Inflammatory macrophage treated with lipopolysaccharide for 1 hour (primary cell): ENCODE data around the gene DPP8.

Source experiments
- DNase-seq, 2 donors: peaks; one replicate each; pipeline ENCODE4 v3.0.0-alpha.2; 2020 to 2022

Gene DPP8

DNA sequence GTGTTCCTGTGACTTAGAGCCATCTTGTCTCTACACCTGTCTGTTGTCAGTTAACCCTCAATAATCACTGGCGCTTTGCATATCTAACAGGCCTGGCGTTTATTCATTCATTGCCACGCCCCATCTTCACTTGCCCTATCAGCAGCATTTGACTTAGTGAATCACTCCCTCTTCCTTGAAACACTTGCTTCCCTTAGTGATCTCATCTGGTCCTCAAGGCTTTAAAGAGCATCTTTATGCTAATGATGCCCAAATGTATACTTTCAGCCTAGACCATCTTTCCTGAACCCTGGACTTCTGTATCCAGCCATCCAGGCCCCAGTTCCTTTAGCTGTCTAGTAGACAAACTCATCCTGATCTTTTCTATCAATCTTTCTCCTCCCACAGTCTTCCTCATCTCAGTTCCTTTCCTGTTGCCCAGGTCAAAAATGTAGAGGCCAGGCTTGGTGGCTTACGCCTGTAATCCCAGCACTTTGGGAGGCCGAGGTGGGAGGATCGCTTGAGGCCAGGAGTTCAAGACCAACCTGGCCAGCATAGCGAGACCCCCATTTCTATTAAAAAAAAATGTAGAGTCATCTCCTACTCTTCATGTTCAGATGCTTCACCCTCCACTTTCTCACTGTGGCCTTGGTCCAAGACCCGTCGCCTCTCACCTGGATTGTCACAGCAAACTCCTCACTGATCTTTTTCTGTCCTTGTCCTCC is 93.4 kb downstream of the DPP8 start:
- DNase-seq = no peak

DNA sequence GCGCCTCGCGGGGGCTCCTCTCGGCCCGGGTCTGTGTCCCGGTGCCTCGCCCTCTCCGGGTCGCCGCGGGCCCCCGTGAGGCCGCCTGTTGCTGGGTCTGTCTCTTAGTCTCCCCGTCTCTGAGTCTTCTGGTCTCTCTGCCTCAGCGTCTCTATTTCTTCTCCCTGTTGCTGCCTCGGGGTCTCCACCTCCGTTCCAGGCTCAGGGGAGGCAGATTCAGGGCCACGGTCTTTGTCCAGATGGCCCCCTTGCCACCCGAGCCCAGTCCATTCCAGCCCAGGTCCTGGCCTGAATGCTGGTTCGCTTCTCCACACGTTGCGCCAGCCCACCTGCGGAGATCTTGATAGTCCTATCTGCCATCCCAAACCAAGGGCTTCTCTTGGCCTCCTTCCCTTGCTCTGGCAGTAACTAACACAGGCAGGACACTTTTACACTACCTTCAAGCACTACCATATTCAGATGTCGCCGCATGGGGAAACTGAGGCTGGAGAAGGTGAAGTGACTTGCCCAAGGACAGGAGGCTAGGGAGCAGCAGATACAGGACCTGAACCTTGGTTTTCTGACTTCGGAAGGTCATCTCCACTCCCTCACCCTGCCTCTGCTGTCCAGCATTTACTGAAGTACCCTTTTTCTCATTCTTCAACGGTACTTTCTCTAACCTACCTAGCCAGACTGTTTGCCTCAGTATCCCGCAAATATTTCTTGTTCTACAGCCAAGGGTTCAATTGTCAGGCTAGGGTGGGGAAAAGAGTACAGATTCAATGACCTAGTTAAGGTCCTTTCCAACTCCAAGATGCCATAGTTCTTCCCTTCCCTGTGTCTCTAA is 94.1 kb downstream of the DPP8 start:
- no peak for DNase-seq

- peak; percentile 14 to 47 for DNase-seq
Observed at GRCh38 chr15:65421360-65422215, 95.9 kb downstream of the DPP8 start.

DNA sequence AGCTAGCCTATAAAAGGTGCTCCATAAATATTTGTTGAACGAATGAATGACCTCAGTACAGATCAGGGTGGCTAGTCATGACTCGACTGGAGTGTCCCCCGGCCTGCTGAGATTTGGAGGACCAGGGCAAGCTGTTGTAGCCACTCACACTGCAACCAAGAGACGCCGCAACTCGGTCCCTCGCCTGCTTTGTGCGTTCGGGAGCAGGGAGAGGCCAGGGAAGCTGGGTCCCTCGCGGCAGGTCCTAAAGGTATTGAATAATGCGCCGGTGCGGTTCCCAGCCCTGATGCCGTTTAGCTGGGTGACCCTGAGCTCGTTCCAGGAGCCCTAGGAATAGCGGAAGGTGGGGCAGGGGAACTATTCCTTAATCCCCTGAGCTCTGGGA is 96.5 kb downstream of the DPP8 start:
- no peak for DNase-seq

- DNase-seq = no peak
Observed at GRCh38 chr15:65418596-65418995, 98.9 kb downstream of the DPP8 start.

GRCh38 chr15:65416845-65417416 is 100.6 kb downstream of the DPP8 start:
- no peak for DNase-seq

- no peak for DNase-seq
Observed at GRCh38 chr15:65414841-65415621, 102.5 kb downstream of the DPP8 start.

GRCh38 chr15:65413760-65414144 is 103.7 kb downstream of the DPP8 start:
- no peak for DNase-seq

- DNase-seq = no peak
Observed at GRCh38 chr15:65413051-65413759, 104.3 kb downstream of the DPP8 start.

DNA sequence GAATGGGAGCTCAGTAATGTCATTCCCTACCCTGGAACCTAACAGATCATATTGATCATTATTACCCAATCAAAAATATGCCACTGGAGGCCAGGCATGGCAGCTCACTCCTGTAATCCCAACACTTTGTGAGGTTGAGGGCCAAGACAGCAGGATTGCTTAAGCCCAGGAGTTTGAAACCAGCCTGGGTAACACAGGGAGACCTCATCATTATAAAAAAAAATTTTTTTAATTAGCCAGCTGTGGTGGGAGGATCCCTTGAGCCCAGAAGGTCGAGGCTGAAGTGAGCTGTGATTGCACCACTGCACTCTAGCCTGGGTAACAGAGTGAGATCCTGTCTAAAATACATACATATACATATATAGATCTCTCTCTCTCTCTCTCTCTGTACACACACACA is 104.9 kb downstream of the DPP8 start:
- no peak for DNase-seq

GRCh38 chr15:65411465-65412071 is 105.9 kb downstream of the DPP8 start:
- DNase-seq = no peak

DNA sequence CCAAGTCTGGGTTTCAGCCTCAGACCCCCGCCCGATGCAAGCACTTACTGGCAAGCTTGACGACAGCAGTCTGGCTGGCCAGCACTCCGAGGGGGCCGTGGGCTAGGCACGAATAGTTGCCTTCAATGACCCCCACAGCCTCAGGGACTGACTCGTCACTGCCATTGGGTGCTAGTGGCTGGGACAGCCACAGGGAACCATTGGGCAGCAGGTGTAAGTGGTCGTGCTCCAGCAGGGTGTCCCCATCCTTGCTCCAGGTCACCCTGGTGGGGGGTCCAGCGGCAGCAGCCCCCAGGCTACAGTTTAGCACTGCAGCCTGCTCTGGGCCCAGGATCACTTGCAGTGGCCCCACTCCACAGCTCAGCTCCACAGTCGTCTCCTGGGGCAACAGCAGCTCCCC is 106.5 kb downstream of the DPP8 start:
- DNase-seq = no peak

DNA sequence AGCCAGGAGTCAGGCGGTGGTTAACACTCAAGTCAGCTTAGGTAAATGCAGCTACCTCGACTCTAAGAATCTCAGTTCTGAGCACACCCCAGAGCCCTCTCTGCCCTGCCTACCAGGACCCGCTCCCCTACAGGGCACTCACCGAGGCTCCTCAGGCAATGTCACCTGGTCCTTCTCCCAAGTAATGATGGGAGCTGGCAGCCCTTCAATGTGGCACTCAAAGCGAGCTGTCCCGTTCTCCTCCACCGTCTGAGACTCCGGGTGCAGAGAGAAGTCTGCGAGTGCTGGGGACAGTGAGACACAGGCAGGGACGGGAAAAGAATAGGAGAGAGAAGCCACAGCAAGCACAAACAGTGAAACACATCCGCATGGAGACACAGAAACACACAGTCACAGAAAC is 107.5 kb downstream of the DPP8 start:
- no peak for DNase-seq

GRCh38 chr15:65409036-65409631 is 108.4 kb downstream of the DPP8 start:
- DNase-seq = peak; percentile 46 to 68

- DNase-seq = no peak
Observed at GRCh38 chr15:65408324-65409035, 109.0 kb downstream of the DPP8 start.

DNA sequence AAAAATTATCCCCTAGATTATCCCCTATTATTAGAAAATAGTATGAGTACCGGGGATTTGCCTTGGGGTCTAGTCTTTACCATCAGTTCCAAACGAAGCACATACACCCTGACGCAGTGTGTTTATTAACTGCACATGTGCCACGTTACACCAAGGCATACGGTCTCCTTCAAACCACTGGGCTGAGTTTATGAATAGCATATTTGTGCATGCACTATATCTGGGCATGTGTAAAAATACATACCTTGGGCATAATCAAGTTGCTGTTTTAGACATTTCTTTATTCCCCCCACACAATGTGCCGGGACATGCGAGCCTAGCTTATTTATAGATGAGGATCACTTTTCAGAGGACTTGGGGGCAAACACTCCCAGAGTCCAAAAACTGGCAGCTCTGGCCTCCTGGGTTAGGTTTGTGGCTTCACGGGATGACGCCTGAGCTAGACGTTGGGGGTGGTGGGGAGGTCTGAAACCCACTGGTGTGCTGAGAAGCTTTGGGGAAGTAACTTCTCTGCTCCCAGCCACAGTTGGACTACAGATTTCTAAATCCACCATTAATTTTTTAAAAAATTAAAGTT is 111.0 kb downstream of the DPP8 start:
- DNase-seq = no peak

DNA sequence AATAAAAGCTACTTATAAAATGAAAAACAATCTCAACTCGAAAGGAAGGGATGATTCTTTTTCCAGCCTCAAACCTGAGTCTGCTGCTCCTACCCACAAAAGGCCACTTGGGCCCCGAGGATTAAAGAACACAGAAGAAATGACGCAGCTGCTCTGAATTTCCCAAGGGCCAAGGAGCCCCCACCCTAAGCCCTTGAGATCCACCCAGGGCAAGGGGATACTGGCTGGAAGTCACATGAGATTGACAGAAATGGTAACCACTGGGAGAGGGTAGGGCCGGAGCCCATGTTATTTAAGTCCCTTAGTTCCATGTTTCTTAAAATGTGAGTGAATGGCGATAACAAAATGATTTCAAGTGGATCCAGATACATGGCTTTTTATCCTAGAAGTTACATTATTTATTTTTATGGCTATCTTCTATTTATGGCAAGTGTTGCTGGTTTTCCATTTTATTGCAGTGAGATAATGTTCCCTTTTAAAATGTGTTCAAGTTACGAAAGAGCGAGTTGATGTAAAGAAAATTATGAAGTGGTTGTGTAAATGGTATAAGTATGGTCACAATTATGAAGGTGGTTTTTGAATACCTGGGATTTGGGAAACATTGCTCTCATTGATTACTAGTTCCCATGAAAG is 111.6 kb downstream of the DPP8 start:
- no peak for DNase-seq

GRCh38 chr15:65404186-65404872 is 113.2 kb downstream of the DPP8 start:
- DNase-seq = no peak

GRCh38 chr15:65402961-65403360 is 114.5 kb downstream of the DPP8 start:
- DNase-seq = no peak
